NCI-H1092 (cell line): Measurements from ENCODE around the gene FRMD1.

Source experiments
- DNase-seq: peaks from one replicate; lab custom pipeline; 2025; lab: John Stamatoyannopoulos, UW

Gene FRMD1

DNA sequence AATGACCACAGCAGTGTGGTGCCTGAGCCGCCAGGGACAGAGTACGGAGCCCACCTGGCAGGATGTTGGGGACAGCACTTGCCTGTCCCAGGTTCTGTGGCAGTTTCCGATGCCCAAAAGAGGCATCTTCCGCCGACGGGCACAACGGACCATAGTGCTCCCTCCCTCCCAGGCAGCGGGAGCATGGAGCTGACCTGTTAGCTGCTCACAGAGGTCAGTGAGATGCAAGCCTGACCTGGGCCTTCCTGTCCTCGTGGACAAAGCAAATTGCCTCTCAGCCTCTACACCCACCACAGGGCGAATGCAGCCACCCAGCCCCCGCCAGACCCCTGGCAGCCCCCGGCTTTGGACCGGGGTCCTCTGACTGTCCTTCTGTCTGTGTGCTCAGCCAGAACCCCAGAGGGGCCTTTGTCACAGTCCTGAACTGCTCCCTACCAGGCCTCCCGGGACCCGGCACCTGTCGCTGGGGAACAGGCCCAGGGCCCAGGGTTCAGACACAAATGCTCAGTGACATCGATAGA lies 16.2 kb upstream of the FRMD1 start:
- DNase-seq, result no peak

DNA sequence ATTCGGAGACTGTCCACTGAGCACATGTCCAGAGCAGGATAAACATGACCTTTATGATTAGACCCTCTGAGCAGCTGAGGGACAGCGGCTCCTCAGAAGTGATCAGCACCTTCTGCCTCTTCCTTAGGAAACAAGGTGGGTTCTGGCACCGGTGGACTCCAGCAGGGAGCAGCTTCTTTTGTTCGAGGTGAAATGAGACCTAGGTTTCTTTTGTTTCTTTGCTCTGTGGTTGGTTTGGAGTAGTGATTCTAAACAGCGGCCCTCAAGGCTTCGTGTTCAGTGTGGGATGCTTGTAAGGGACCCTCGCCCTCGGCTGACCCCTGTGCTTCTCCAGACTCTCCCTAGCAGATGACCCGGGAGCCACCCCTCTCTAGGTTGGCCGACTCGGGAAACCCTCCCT lies 14.6 kb upstream of the FRMD1 start:
- no peak for DNase-seq

DNA sequence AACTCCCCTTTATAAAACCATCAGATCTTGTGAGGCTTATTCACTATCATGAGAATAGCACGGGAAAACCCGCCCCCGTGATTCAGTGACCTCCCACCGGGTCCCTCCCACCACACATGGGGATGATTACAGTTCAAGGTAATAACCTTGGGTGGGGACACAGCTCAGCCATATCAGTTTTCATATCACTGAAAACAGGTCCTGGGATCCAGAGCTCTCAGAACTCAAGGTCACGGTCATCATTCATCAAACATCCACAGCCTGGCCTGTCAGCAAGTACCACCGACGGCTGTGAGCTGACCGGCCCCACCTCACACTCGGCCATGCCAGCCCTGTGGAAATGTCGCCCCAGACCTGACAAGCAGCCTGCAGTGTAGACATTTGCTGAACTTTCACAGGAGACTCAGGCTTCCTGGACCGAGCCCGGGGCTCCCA lies 14.1 kb upstream of the FRMD1 start:
- no peak for DNase-seq

DNA sequence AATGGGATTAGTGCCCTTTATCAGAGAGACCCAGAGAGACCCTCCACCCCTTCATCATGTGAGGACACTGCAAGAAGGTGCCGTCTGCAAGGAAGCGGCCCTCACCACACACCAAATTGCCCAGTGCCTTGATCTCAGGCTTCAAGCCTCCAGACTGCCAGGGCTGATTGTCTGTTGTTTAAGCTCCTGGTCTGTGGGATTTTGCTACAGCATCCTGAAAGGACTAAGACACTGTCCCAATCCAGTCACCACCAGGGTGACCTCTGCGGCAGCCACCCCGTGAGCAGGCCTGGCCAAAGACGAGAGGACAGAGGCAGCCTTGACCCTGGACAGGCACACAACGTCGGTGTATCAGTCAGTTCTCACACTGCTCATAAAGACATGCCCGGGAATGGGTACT lies 13.5 kb upstream of the FRMD1 start:
- DNase-seq, result no peak

GRCh38 chr6:168091381-168092264 lies 12.6 kb upstream of the FRMD1 start:
- DNase-seq, result no peak

DNA sequence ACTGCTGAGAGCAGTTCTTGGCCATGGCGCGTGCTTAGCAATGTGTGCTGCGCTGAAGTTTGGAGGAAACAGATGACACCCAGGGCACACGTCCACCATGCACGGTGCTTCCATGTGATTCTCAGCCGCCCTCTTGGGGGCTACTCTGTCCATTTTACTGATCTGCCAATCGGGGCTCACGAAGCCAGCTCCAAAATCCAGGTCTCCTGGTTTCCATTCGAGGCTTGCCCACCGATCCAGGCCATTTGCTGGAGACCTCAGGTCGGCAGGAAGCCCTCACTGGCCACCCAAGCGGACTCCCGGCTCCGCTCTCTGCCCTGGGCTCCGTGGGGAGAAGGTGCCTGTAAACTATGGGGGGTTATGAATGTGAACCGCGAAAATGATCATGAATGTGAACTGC lies 11.7 kb upstream of the FRMD1 start:
- no peak for DNase-seq

- DNase-seq, result no peak
Observed at GRCh38 chr6:168090064-168090690, 11.2 kb upstream of the FRMD1 start.

DNA sequence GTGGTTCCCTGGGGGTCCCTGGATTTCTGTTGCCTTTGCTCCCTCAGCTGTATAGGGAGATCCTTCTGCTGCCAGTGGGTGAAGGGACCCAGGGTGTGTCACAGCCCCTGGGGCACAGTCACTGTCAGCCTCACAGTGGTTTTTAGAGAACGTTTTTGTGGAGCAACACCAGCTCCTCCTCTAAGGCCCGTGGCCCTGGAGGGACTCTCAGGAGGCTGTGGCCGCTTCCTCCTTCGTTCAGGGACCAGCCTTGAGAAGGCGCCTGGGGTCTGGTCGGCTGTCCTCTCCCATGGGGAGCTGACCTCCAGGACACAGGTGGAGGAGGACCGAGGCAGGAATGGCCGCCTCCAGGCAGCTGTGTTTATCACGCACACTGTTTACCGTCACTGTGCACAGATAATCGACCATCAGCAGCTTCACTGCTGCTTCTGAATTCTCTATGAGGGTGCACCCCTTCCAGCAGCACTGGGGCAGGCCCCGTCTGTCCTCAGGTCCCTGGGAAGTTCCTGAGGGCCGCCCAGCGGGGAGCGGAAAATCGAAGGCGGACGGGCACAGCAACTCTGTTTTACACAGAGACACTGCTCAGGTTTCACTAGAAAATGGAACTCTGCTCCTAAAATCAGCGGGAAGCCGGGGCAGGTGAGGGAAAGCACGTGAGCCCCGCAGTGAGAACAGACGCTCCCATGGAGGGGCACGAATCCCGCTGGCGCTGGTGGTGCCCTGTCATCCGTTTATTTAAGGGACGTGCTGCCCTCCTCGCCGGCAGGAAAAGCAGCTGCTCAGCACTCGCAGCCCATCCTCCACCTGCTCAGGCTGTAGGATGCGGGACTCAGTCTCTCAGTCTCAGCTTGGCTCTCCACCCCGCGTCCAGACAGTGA lies 10.4 kb upstream of the FRMD1 start:
- DNase-seq, result peak; percentile 84

DNA sequence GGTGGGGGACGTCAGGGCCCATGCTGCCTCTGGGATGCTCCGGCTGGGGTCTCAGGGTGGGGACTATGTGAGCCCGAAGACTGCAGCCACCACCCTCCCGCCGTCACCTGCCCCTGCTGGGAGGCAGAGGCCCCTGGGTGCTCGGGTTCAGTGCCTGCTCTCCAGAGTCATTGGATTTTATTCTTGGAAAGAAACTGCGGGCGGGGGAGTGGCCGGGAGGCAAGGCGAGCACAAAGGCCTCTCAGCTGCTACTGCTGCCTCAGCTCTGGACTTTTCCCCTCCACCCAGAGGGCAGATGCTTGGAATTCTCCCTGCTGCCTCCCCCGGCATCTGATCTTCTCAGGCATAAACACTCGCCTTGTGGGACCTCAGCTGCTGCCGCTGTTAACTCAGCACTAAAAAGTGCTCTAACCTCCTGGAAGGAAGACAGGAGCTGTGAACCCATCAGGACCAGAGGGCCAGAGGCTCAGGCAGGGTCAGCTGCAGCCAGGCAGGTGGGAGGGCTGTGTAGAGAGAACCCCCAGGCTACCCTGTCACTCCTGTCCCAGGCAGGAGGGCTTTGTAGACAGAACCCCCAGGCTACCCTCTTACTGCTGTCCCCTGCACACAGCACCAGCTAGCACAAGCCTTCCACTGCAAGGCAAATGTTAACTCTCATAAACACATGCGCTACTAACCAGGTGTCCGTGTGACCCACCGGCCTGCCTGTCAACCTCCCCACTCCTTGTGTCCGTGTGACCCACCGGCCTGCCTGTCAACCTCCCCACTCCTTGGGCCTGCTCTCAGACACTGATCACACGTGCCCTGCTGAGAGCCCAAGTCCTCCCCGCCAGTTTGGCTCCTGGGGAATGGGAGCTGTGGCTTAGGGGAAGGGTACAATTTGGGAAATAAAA lies 9.4 kb upstream of the FRMD1 start:
- DNase-seq, result no peak

- no peak for DNase-seq
Observed at GRCh38 chr6:168087436-168088160, 8.6 kb upstream of the FRMD1 start.

GRCh38 chr6:168086616-168087015 lies 7.6 kb upstream of the FRMD1 start:
- DNase-seq, result no peak

- no peak for DNase-seq
Observed at GRCh38 chr6:168086066-168086465, 7.1 kb upstream of the FRMD1 start.

DNA sequence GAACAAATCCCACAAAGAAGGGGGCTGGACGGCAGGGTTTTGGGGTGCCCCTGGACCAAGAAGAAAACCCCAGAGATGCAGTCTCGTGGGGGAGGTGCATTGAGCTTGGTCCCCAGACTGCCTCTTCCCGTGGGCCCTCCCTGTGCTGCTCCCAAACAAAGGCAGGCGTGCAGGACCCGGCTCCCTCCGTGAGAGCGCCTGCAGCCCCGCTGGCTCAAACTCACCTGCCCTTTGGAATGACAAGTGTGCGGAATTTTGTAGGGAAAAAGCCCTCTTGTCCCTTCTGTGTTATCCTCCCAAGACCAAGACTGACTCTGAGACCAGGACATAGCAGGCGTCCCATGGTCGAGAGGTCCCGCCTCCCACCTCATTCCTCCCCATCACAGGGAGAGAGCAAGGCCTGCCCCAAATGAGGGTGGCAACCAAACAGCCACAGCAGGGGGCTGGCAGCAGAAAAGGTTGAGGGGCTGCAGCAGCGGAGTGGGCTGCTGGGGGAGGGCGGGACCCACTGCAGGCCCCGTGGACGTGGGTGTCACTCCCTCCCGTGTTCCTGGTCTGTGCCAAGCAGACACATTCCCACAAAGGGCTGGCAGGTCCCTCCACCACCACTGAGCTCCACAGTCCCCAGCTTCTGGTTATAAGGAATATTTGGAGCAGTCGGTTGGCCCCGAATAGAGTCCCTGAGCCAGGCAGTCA lies 5.6 kb upstream of the FRMD1 start:
- no peak for DNase-seq

DNA sequence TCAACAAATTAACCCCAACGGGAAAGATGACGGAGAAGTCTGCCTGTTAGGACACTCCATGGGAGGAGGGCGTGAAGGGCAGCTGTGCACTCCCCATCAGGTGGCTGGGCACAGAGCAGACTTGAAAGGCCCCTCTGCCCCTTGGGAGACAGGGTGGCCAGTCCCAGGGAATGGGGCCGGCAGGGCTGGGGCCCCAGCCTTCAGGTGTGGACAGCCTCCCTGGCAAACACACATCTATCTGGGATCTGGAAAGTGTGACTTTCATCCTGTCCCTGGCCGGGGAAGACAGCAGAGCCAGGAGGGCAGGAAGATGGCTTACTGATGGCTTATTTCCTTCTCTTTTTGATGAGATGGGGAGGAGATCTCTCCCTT lies 4.5 kb upstream of the FRMD1 start:
- no peak for DNase-seq

- DNase-seq, result peak; percentile 17
Observed at GRCh38 chr6:168082860-168083513, 4.0 kb upstream of the FRMD1 start.

- DNase-seq, result no peak
Observed at GRCh38 chr6:168081858-168082546, 3.0 kb upstream of the FRMD1 start.

DNA sequence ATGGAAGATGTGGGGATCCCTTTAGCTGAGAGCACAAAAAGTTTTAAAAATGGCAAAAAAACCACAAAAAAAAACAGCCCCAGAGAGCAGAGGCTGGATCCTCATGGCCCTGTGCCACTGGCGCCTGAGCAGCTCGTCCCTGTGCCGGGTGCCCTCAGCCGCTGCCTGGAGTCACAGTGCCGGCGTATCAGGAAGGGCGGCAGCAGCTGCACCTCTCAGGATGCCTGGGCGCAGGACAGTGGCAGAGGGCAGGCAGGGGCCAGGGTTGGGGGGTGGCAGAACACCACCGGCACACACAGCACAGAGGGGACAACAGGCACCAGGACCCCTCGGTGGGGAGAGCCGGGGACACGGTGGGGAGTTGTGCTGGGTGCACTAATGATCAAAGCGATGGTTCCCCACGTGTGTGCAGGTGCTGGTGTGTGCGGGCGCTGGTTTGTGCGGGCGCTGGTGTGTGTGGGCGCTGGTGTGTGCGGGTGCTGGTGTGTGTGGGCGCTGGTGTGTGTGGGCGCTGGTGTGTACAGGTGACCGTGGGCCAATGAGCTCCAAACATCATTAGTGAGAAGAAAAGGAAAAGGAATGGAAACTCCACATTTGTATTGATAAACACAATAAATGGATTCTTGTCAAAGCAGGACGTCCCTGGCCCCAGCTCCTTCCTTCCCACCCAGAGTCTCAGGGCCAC lies 1.5 kb upstream of the FRMD1 start:
- no peak for DNase-seq
